Right lobe of liver (tissue), 6 donors: ENCODE data around the gene AGRP. TPM values are rescaled to one million over a fixed set of nuclear protein-coding genes. Genes with fewer than 3 reads are reported as not detected.

Experiments used
- ATAC-seq, 4 donors: fragments of 200-7000 bp; cut with Tn5 transposase; one replicate each; pipeline ENCODE4 v1.9.1; 2020; ENCODE audit warnings: mild to moderate bottlenecking in 4 of 4, moderate library complexity in 4 of 4
- DNase-seq, 3 donors: peaks; one replicate each; pipeline ENCODE4 v3.0.0-alpha.2; 2020
- H3K27ac ChIP-seq, 3 donors: fragments of 200-600 bp; one replicate each; pipeline ENCODE4 v1.8.0; 2022
- H3K27me3 ChIP-seq, 2 donors: fragments of 200-600 bp; one replicate each; pipeline ENCODE4 v1.8.0; 2022
- H3K36me3 ChIP-seq, 4 donors: fragments of 200-600 bp; sonication (generic) in 1 of 4; one replicate each; pipeline versions ENCODE4 v1.5.1 to v1.8.0; 2017 to 2022; ENCODE audit warnings: control low read depth in 1 of 4
- H3K4me1 ChIP-seq, 4 donors: fragments of 200-600 bp; sonication (generic) in 1 of 4; one replicate each; pipeline versions ENCODE4 v1.5.1 to v1.8.0; 2017 to 2022; ENCODE audit warnings: control low read depth in 1 of 4
- H3K4me3 ChIP-seq, 3 donors: fragments of 200-600 bp; one replicate each; pipeline ENCODE4 v1.8.0; 2022
- H3K9me3 ChIP-seq, 4 donors: fragments of 200-600 bp; sonication (generic) in 1 of 4; one replicate each; pipeline versions ENCODE4 v1.5.1 to v1.8.0; 2017 to 2022; ENCODE audit warnings: control low read depth in 1 of 4
- CTCF ChIP-seq, 4 donors: fragments of 200-600 bp in 3 of 4; fragments of 450-650 bp in 1 of 4; IDR thresholded peaks; one replicate each; pipeline versions ENCODE4 v1.5.1 to v1.8.0; 2016 to 2022; ENCODE audit warnings: antibody characterized with exemption in 4 of 4, mild to moderate bottlenecking in 2 of 4
- POLR2A ChIP-seq: fragments of 450-650 bp; IDR thresholded peaks from one replicate; pipeline ENCODE4 v1.6.1; 2017; ENCODE audit warnings: antibody characterized with exemption, mild to moderate bottlenecking
- WGBS: methylation state at CpG from one replicate; pipeline ENCODE4 v1.1.6; 2018; ENCODE audit warnings: low coverage, low lambda C conversion rate; ENCODE audit not compliant: insufficient coverage; ENCODE audit errors: missing lambda C conversion rate; 5-methylcytosine and 5-hydroxymethylcytosine counted together
- intact Hi-C, 2 donors: fragments of 100-400 bp; cut with DNase I; formaldehyde crosslinking; loops; one replicate each; pipeline versions ENCODE4 v1.11.2 to v1.14.1; 2022
- total RNA-seq, 6 experiments: library from RNA; depleted of rRNA in 2 of 6; stranded (reverse); fragments of >200 nt in 2 of 6; fragmentation: NEBNext Ultra II Directional in 3 of 6; extraction: Animal tissue kit (Norgen Biotek cat#: 25700) in 3 of 6; gene quantifications; one replicate each; pipeline versions ENCODE4 v1.1.0 to v1.2.4, GENCODE V29; 2016 to 2023
- donor health status: DM: no; HTN: yes; CAD: no.
- donor health status: DM: no; HTN: no; CAD: no.
- donor health status: DM: no; HTN: no; CAD: no.
- donor health status: DM: no; HTN: yes; CAD: no.
- donor health status: DM: no; HTN: yes; CAD: no.

The AGRP gene
- total RNA-seq, 6 experiments from 2014 or later = not detected

GRCh38 chr16:67482233-67482924, 968 bp downstream of the AGRP start:
- WGBS = 57% methylated on average over 14 of the region's 25 CpGs
- Histone ChIP-seq H3K36me3 (no peaks in the 10 kb centered on the region), H3K4me3 (peak overlapping the region in 1 of 3 donors; percentile 80), H3K4me1 (peaks cover 0 to 44% (median 18%) of the 10 kb centered on the region in 4 donors), H3K9me3 (no peaks in the 10 kb centered on the region), H3K27me3 (no peaks in the 10 kb centered on the region), H3K27ac (peak overlapping the region in 2 of 3 donors; percentile 65 to 74)
- DNase-seq (no peak), ATAC-seq (no peak)
- intact Hi-C loops = loop anchor here in 1 of 2 donors (10.0 kb wide), 1 partner anchor 58 kb away; no protein-coding TSS in a partner anchor
- no peak for TF ChIP-seq POLR2A
- TF ChIP-seq CTCF (IDR thresholded peaks at IDR 0.05) = no peak

- 24% methylated on average over 17 of the region's 17 CpGs for WGBS
- intact Hi-C loops = loop anchor here in 1 of 2 donors (10.0 kb wide), 1 partner anchor 57 kb away; no protein-coding TSS in a partner anchor
These were observed 1.6 kb downstream of the AGRP start for GRCh38 chr16:67481561-67482232.

GRCh38 chr16:67480833-67481560, 2.4 kb downstream of the AGRP start, which contains the start of gene ATP6V0D1:
TSS of gene ATP6V0D1 (minus strand) at chr16:67481157. CDS start at chr16:67481086, 71 bp downstream.
- intact Hi-C loops = loop anchor here in 1 of 2 donors (10.0 kb wide), 1 partner anchor 56 kb away; no protein-coding TSS in a partner anchor
- TF ChIP-seq CTCF (IDR thresholded peaks at IDR 0.05) (peak; percentile 90 to 94 (median 91)), POLR2A (peak; percentile 77)
- Histone ChIP-seq H3K36me3 (no peaks in the 10 kb centered on the region), H3K27ac (peak within 1 kb of the TSS; percentile 79 to 86 (median 86)), H3K4me3 (peak within 1 kb of the TSS; percentile 80 to 98 (median 95)), H3K4me1 (peaks cover 0 to 51% (median 20%) of the 10 kb centered on the region in 4 donors), H3K9me3 (no peaks in the 10 kb centered on the region), H3K27me3 (no peaks in the 10 kb centered on the region)
- DNase-seq (peak; percentile 99), ATAC-seq (peak; percentile 89 to 96 (median 94))
- WGBS = 0% methylated on average over 4 of the region's 57 CpGs

More at GRCh38 chr16:67481561-67482232, 1.6 kb downstream of the AGRP start:
- peak; percentile 0 to 11 (median 4) for ATAC-seq
- H3K27ac ChIP-seq = peak overlapping the region; percentile 54 to 74 (median 65)
- H3K27me3 ChIP-seq = no peaks in the 10 kb centered on the region
- peak overlapping the region; percentile 80 to 98 (median 95) for H3K4me3 ChIP-seq
- peak; percentile 69 to 71 (median 70) for DNase-seq
- peaks cover 0 to 44% (median 19%) of the 10 kb centered on the region in 4 donors for H3K4me1 ChIP-seq
- no peaks in the 10 kb centered on the region for H3K9me3 ChIP-seq
- TF ChIP-seq CTCF (IDR thresholded peaks at IDR 0.05) = no peak
- TF ChIP-seq POLR2A = no peak
- H3K36me3 ChIP-seq = no peaks in the 10 kb centered on the region

- Histone ChIP-seq H3K4me1 (peaks cover 0 to 55% (median 16%) of the 10 kb centered on the region in 4 donors), H3K4me3 (no peak overlapping the region), H3K36me3 (no peaks in the 10 kb centered on the region), H3K9me3 (no peaks in the 10 kb centered on the region), H3K27me3 (no peaks in the 10 kb centered on the region), H3K27ac (no peak overlapping the region)
- ATAC-seq = peak in 1 of 4 donors; percentile 7
- TF ChIP-seq CTCF (IDR thresholded peaks at IDR 0.05) = no peak
- no peak for TF ChIP-seq POLR2A
- intact Hi-C loops = no loop called here
- DNase-seq = peak in 1 of 3 donors; percentile 58
- WGBS = 46% methylated on average over 5 of the region's 8 CpGs
These were observed 5.3 kb downstream of the AGRP start for GRCh38 chr16:67477960-67478554.
